NCI-H128 (cell line): ENCODE results near the gene DHRS1.

Source experiments
- DNase-seq: peaks from one replicate; lab custom pipeline; 2025; ENCODE audit not compliant: unreplicated experiment; lab: John Stamatoyannopoulos, UW

Gene DHRS1

DNA sequence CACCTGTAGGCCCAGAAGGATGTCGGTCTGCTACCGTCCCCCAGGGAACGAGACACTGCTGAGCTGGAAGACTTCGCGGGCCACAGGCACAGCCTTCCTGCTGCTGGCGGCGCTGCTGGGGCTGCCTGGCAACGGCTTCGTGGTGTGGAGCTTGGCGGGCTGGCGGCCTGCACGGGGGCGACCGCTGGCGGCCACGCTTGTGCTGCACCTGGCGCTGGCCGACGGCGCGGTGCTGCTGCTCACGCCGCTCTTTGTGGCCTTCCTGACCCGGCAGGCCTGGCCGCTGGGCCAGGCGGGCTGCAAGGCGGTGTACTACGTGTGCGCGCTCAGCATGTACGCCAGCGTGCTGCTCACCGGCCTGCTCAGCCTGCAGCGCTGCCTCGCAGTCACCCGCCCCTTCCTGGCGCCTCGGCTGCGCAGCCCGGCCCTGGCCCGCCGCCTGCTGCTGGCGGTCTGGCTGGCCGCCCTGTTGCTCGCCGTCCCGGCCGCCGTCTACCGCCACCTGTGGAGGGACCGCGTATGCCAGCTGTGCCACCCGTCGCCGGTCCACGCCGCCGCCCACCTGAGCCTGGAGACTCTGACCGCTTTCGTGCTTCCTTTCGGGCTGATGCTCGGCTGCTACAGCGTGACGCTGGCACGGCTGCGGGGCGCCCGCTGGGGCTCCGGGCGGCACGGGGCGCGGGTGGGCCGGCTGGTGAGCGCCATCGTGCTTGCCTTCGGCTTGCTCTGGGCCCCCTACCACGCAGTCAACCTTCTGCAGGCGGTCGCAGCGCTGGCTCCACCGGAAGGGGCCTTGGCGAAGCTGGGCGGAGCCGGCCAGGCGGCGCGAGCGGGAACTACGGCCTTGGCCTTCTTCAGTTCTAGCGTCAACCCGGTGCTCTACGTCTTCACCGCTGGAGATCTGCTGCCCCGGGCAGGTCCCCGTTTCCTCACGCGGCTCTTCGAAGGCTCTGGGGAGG, 11.3 kb upstream of the DHRS1 start, which contains the start of gene LTB4R:
Gene LTB4R, plus strand, starts transcription at position 857 of the 959 bp plus-strand sequence. CDS start 4,150 bp downstream, outside the sequence.
- no peak for DNase-seq

GRCh38 chr14:24310265-24310645, 10.7 kb upstream of the DHRS1 start:
- no peak for DNase-seq

DNA sequence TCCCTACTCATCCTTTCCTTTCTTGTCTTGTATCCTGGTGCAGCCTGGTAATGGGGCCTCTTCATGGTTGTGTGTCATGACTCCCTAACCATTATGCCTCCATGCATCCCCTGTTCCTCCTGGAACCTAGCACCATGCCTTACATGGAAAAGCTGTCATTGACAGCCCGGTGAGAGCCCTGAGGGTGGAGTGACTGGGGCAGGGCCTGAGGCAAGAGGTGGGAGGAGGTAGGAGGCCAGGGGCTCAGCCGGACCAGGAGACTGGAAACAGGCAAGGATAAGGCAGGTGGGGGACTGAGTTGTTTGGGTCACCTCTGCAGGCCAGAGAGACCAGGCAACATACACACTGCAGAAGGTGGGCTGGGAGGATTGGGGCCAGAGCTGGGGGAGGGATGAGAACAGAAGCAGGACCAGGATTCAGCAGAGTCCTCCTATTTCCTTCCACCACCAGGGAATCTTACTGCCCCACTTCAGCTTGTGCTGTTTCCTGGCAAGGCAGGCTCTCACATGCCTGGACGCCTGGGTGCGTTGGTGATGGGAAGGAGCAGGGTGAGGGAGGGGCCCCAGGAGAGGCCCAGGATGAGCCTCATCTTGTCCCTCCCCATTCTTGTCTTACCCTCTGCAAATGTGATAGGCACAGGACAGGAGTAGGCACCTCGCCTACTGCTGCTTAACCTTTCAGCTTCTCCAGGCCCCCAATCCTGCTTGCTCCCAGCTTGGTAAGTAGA, 10.1 kb upstream of the DHRS1 start, which contains the start of gene LTB4R2:
Gene LTB4R2, plus strand, starts transcription at position 603 of the 727 bp plus-strand sequence. CDS start 525 bp downstream, outside the sequence.
- no peak for DNase-seq

GRCh38 chr14:24308342-24309124, 9.0 kb upstream of the DHRS1 start:
- no peak for DNase-seq

- peak; percentile 20 for DNase-seq
Observed at GRCh38 chr14:24307575-24308341, 8.2 kb upstream of the DHRS1 start, which contains the start of gene CIDEB. Gene CIDEB (minus strand): TSS chr14:24307977. CDS start chr14:24307858, 119 bp downstream.

DNA sequence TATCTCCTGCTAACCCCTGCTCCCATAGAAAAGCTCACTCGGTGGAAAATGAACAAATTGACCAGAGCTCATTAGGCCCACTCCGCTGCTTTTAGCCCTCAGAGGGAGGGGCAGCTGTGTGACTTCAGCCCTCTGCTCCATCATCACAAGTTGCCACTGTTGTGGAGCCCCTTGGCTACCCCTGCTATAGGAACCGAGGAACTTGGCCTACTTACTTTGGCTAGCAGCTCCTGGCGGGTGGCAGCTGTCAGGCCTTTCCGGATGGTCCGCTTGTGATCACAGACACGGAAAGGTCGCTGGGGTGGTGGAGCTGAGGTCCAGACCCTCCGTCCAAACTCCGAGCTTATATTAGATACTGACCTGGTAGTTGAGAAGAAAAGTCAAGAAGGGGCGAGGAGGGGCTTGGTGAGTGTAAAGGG, 7.6 kb upstream of the DHRS1 start:
- no peak for DNase-seq

DNA sequence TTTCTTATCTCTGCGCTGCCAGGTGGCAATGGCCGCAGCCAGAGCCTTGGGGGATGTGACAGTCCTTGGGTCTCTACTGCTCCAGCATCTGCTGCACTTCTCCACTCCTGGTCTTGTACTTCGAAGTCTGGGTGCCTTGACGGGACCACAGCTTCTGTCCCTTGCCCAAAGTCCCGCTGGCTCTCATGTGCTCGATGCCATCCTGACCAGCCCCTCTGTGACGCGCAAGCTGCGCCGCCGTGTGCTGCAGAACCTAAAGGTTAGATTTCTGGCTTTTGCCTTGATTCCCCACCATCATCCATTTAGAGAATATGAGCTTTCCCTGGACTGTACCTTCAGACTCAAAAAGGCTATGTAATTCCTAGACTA, 4.4 kb upstream of the DHRS1 start:
- DNase-seq = no peak

DNA sequence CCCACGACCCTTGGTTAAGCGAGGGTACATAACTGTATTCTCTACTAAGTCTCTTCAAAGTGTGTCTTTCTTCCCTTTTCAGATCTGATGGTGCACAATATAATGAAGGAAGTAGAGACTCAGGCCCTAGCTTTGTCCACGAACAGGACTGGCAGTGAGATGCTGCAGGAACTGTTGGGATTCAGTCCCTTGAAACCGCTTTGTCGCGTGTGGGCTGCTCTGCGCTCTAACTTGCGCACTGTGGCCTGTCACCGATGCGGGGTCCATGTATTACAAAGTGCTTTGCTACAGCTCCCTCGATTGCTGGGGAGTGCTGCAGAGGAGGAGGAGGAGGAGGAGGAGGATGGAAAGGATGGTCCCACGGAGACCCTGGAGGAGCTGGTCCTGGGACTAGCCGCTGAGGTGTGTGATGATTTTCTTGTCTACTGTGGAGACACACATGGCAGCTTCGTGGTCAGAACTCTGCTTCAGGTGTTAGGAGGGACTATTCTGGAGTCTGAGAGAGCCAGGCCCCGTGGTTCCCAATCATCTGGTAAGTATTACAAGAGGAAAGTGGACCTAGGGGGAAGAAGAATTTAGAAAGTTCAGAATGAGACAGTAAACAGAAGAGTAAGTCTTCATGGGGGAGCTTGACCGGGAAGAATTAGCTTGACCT, 873 bp upstream of the DHRS1 start:
- no peak for DNase-seq

DNA sequence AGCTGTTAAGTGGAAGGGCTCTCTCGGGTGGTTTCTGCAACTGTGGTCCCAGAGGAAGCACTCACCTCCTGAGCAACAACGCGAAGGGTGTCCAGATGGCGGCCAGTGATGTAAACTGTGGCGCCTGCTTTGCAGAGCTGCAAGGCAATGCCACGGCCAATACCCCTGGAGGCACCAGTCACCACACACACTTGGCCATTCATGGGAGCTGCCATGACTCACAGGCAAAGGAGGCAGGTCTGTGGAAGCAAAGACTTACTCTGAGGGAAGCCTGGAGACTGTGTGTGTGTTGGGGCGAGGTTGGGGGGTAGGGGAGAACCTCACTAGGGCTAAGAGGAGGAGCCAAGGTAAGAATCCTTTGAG, 707 bp downstream of the DHRS1 start:
- no peak for DNase-seq

DNA sequence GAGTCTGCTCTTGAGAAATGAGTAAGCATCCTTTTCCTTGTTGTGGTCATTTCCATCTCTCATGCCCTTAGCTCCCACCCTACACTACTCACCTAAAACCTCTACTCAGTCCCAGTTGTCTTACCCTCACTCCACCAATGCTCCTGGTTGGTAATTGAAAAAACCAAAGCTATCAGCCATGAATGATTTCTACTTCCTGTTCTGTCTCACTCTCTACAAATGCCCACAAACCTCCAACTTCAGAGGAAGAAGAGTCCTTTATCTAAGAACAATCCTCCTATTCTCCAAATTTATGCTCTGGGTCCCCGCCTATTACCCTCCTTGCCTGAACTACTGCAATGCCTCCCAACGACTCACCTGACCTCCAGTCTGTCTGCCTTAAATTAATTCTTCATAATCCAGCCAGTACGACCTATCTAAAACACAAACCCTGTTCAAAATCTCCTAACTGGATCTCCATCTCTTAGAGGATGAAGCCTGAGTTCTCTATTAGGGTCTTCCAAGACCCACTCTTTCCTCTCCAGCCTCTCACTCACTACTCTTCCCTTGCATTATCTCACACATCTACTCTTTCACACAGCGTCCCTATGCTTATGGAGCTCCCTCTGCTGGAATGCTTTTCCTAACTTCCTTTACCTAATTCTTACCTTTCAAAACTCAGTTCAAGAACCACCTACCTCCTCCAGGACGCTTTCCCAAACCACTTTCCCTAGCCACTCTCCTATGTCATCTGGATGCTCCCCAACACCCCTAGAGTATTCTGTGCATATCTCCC, 2.2 kb downstream of the DHRS1 start:
- DNase-seq = no peak

GRCh38 chr14:24296341-24297157, 3.0 kb downstream of the DHRS1 start:
- DNase-seq = no peak

- no peak for DNase-seq
Observed at GRCh38 chr14:24293525-24293924, 6.1 kb downstream of the DHRS1 start.

DNA sequence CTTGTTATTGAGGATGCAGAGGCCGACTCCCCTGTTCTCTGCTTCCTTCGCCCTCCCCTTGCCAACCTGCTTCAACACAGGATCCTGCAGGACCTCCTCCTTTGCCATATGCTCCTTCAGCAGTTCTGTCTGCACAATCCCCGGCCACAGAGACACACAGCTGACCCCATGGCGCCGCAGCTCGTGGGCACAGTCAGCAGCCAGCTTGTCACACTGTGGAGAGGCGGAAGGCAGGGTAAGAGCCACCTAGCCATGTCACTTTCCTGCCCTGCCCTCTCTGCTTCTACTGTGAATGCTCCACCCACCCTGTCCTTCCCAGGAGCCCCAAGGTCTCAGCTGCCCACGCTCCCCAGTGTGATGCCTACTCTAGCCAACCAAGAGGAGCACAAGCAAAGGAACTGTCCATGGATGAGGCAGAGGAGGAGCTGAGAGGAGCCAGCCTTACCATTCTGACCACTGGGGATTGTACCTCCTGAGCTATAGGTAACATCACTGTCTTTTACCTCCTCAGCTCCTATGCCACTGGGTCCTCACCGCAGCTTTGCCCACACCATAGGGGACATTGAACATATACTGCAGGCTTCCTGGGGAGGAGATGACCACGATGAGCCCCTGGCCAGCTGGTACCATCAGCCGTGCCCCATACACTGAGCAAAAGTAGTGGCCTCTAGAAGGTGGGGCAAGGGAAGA, 7.3 kb downstream of the DHRS1 start:
- no peak for DNase-seq

GRCh38 chr14:24291446-24292117, 8.0 kb downstream of the DHRS1 start:
- no peak for DNase-seq

GRCh38 chr14:24290746-24291145, 8.8 kb downstream of the DHRS1 start:
- no peak for DNase-seq

GRCh38 chr14:24289649-24290280, 9.8 kb downstream of the DHRS1 start:
- no peak for DNase-seq

GRCh38 chr14:24286996-24287395, 12.6 kb downstream of the DHRS1 start:
- no peak for DNase-seq
